AG09309 (cell line): ENCODE results near the gene H3-3A.
A peak's percentile ranks its signal among the peaks of the same experiment; 100 is the strongest.

Source experiments
- DNase-seq: peaks from one replicate; pipeline ENCODE4 v3.0.0-alpha.2; 2010; ENCODE audit warnings: low read depth
- H3K4me3 ChIP-seq: 2 replicates; pipeline ENCODE4 v1.5.1; 2011; ENCODE audit warnings: mild to moderate bottlenecking, low read depth, low read length, moderate library complexity; ENCODE audit not compliant: control insufficient read depth
- CTCF ChIP-seq: IDR thresholded peaks from 2 replicates; pipeline ENCODE4 v1.5.1; 2011; ENCODE audit warnings: mild to moderate bottlenecking, low read depth, low read length, inconsistent platforms; ENCODE audit not compliant: insufficient read depth, control insufficient read depth; ENCODE audit errors: missing control alignments

The H3-3A gene

GRCh38 chr1:226062558-226063223 lies at the start of gene H3-3A:
Gene H3-3A, plus strand, starts transcription at chr1:226062716. Its CDS starts 1,636 bp downstream, at chr1:226064352.
- DNase-seq, result no peak
- peak within 1 kb of the TSS; percentile 96 for H3K4me3 ChIP-seq
- no peak for TF ChIP-seq CTCF

GRCh38 chr1:226017070-226017469 lies 45.4 kb upstream of the H3-3A start:
- TF ChIP-seq CTCF, result no peak
- no peak overlapping the region for H3K4me3 ChIP-seq
- no peak for DNase-seq

- no peak for DNase-seq
- H3K4me3 ChIP-seq, result no peak overlapping the region
- no peak for TF ChIP-seq CTCF
Measured at GRCh38 chr1:226019572-226019971, 42.9 kb upstream of the H3-3A start.

GRCh38 chr1:226021401-226021800 lies 41.1 kb upstream of the H3-3A start:
- no peak for DNase-seq
- no peak for TF ChIP-seq CTCF
- no peak overlapping the region for H3K4me3 ChIP-seq

GRCh38 chr1:226021801-226022200 lies 40.7 kb upstream of the H3-3A start:
- H3K4me3 ChIP-seq, result no peak overlapping the region
- DNase-seq, result no peak
- no peak for TF ChIP-seq CTCF

- no peak overlapping the region for H3K4me3 ChIP-seq
- TF ChIP-seq CTCF, result no peak
- DNase-seq, result no peak
Measured at GRCh38 chr1:226023735-226024134, 38.8 kb upstream of the H3-3A start.
